Caco-2 (cell line): ENCODE measurements around the gene SGCD. TPM values are rescaled to one million over a fixed set of nuclear protein-coding genes. Genes with fewer than 3 reads are reported as not detected.

Experiments
- BruUV-seq: library from RNA; stranded (reverse); fragments of 400-500 nt; replicated peaks from 2 replicates; lab custom pipeline; 2021; lab: Mats Ljungman, UMichigan
- CTCF ChIA-PET: fragments of 300-600 bp; sonication (Branson Sonifier 250); formaldehyde crosslinking; loops from one replicate; lab custom pipeline; 2022; ENCODE audit warnings: antibody characterized with exemption; lab: Charles Lee
- POLR2A ChIA-PET: fragments of 300-600 bp; sonication (Branson Sonifier 250); formaldehyde crosslinking; loops from one replicate; lab custom pipeline; 2022; ENCODE audit warnings: antibody characterized with exemption; lab: Charles Lee
- DNase-seq, 2 experiments: peaks; one replicate each; pipeline versions ENCODE4 v3.0.0 to v3.0.0-alpha.2; 2020 to 2022
- H3K27me3 ChIP-seq: replicated peaks from 2 replicates; pipeline ENCODE4 v1.6.0; 2011; ENCODE audit warnings: low read length; ENCODE audit not compliant: control insufficient read depth, insufficient read depth
- H3K36me3 ChIP-seq: 2 replicates; pipeline ENCODE4 v1.5.1; 2011; ENCODE audit warnings: low read length; ENCODE audit not compliant: control insufficient read depth, insufficient read depth
- H3K4me1 ChIP-seq: fragments of 250-450 bp; sonication (Bioruptor Pico); 2 replicates; pipeline ENCODE4 v1.5.1; 2020; ENCODE audit warnings: mild to moderate bottlenecking
- H3K4me3 ChIP-seq: 2 replicates; pipeline ENCODE4 v1.5.1; 2011; ENCODE audit warnings: low read depth, mild to moderate bottlenecking, control low read depth, low read length
- H3K9me3 ChIP-seq: fragments of 250-450 bp; sonication (Bioruptor Pico); 2 replicates; pipeline ENCODE4 v1.5.1; 2020; ENCODE audit warnings: mild to moderate bottlenecking, moderate library complexity
- H3K27ac Mint-ChIP-seq: one replicate; pipeline ENCODE4 v1.8.0; 2022; ENCODE audit warnings: mixed read lengths; ENCODE audit not compliant: unreplicated experiment
- H3K27me3 Mint-ChIP-seq: one replicate; pipeline ENCODE4 v1.8.0; 2022; ENCODE audit warnings: mixed read lengths; ENCODE audit not compliant: insufficient read depth, unreplicated experiment
- H3K36me3 Mint-ChIP-seq: one replicate; pipeline ENCODE4 v1.8.0; 2022; ENCODE audit warnings: mild to moderate bottlenecking, mixed read lengths; ENCODE audit not compliant: insufficient read depth, unreplicated experiment
- H3K4me1 Mint-ChIP-seq: one replicate; pipeline ENCODE4 v1.8.0; 2022; ENCODE audit warnings: low read depth, mixed read lengths; ENCODE audit not compliant: unreplicated experiment
- H3K4me3 Mint-ChIP-seq: one replicate; pipeline ENCODE4 v1.8.0; 2022; ENCODE audit warnings: mild to moderate bottlenecking, moderate library complexity, mixed read lengths; ENCODE audit not compliant: unreplicated experiment
- H3K9me3 Mint-ChIP-seq: one replicate; pipeline ENCODE4 v1.8.0; 2022; ENCODE audit warnings: mixed read lengths; ENCODE audit not compliant: unreplicated experiment
- intact Hi-C: fragments of 100-400 bp; cut with micrococcal nuclease; formaldehyde crosslinking; loops from one replicate; pipeline ENCODE4 v1.10.0; 2022; ENCODE audit not compliant: unreplicated experiment
- total RNA-seq: library from RNA; stranded (reverse); gene quantifications from 2 replicates; pipeline ENCODE4 v1.2.3, GENCODE V29; 2022
- TF ChIP-seq, protein P1 (sequence below), 2 experiments: fragments of 200-600 bp in 1 of 2; IDR thresholded peaks; 1 replicate in 1 of 2; 2 replicates in 1 of 2; pipeline versions ENCODE4 v1.5.1 to v1.8.0; 2011 to 2022; ENCODE audit warnings: antibody characterized with exemption in 1 of 2, control low read depth in 1 of 2, inconsistent platforms in 1 of 2, low read depth in 1 of 2, low read length in 1 of 2, mild to moderate bottlenecking in 1 of 2, moderate library complexity in 1 of 2; ENCODE audit not compliant: insufficient read depth in 1 of 2, severe bottlenecking in 1 of 2, unreplicated experiment in 1 of 2

The SGCD gene
- total RNA-seq, 1 experiment from 2014 or later = 0.20 TPM

DNA sequence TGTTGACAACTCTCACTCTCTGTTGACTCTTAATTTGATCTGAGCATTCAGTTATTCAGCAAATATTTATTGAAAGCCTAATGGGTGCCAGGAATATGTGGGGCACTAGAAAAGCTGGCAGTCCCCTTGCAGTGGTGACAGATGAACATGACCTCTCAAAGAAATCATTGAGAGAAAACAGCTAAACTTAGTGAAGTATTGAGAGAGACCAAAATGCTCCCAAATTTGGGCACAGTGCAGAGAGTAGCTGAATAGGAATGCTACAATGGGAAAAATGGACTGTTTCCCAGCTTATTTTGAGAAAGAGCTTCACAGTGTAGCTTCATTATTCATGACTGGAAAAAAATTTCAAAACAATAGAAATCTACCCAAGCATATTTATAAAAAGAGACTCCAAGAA is 257.9 kb downstream of the SGCD start:
- Histone ChIP-seq H3K4me3 (no peak overlapping the region), H3K36me3 (no peaks in the 10 kb centered on the region), H3K27me3 (no peaks in the 10 kb centered on the region), H3K9me3 (no peaks in the 10 kb centered on the region), H3K4me1 (no peaks in the 10 kb centered on the region)
- no peak for DNase-seq
- no TSS peak for BruUV-seq
- Mint-ChIP-seq H3K27ac (no peak overlapping the region), H3K4me3 (no peak overlapping the region), H3K36me3 (no peaks in the 10 kb centered on the region), H3K4me1 (no peaks in the 10 kb centered on the region), H3K27me3 (peaks cover 10% of the 10 kb centered on the region), H3K9me3 (peaks cover 11% of the 10 kb centered on the region)
- ChIA-PET POLR2A (interaction anchor here (0.6 kb wide), 1 partner anchor 273 kb away, joined by 3 read pairs; no protein-coding TSS in a partner anchor), CTCF (no interaction called here)
- TF ChIP-seq, protein P1, sequence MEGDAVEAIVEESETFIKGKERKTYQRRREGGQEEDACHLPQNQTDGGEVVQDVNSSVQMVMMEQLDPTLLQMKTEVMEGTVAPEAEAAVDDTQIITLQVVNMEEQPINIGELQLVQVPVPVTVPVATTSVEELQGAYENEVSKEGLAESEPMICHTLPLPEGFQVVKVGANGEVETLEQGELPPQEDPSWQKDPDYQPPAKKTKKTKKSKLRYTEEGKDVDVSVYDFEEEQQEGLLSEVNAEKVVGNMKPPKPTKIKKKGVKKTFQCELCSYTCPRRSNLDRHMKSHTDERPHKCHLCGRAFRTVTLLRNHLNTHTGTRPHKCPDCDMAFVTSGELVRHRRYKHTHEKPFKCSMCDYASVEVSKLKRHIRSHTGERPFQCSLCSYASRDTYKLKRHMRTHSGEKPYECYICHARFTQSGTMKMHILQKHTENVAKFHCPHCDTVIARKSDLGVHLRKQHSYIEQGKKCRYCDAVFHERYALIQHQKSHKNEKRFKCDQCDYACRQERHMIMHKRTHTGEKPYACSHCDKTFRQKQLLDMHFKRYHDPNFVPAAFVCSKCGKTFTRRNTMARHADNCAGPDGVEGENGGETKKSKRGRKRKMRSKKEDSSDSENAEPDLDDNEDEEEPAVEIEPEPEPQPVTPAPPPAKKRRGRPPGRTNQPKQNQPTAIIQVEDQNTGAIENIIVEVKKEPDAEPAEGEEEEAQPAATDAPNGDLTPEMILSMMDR (IDR thresholded peaks at IDR 0.05; ENCODE audit: insufficient read depth in 1 of 2, low read depth in 1 of 2, low read length in 1 of 2, severe bottlenecking in 1 of 2, unreplicated experiment in 1 of 2) = no peak
- intact Hi-C loops = no loop called here

DNA sequence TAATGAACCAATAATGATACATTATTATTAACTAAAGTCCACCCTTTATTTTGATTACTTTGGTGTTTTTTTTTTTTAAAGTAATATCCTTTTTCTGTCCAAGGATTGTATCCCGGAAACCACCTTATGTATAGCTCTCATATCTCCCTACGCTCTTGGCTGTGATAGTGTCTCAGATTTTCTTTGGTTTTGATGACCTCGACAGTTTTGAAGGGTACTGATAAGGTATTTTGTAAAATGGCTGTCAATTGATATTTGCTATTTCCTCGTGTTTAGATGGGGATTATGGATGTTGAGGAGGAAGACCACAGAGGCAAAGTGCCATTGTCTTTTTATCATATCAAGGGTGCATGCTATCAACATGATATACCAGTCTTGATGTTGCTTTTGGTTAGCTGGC is 259.0 kb downstream of the SGCD start:
- no peaks in the 10 kb centered on the region for H3K4me1 Mint-ChIP-seq
- no peak overlapping the region for H3K4me3 Mint-ChIP-seq
- no peak for DNase-seq
- Histone ChIP-seq H3K9me3 (no peaks in the 10 kb centered on the region), H3K36me3 (no peaks in the 10 kb centered on the region), H3K27me3 (no peaks in the 10 kb centered on the region), H3K4me3 (no peak overlapping the region), H3K4me1 (no peaks in the 10 kb centered on the region)
- intact Hi-C loops = no loop called here
- ChIA-PET CTCF (no interaction called here), POLR2A (no interaction called here)
- TF ChIP-seq, protein P1 (IDR thresholded peaks at IDR 0.05; ENCODE audit: insufficient read depth in 1 of 2, low read depth in 1 of 2, low read length in 1 of 2, severe bottlenecking in 1 of 2, unreplicated experiment in 1 of 2) = no peak
- no peaks in the 10 kb centered on the region for H3K36me3 Mint-ChIP-seq
- no peaks in the 10 kb centered on the region for H3K9me3 Mint-ChIP-seq
- H3K27ac Mint-ChIP-seq = no peak overlapping the region
- no TSS peak for BruUV-seq
- peaks cover 10% of the 10 kb centered on the region for H3K27me3 Mint-ChIP-seq

DNA sequence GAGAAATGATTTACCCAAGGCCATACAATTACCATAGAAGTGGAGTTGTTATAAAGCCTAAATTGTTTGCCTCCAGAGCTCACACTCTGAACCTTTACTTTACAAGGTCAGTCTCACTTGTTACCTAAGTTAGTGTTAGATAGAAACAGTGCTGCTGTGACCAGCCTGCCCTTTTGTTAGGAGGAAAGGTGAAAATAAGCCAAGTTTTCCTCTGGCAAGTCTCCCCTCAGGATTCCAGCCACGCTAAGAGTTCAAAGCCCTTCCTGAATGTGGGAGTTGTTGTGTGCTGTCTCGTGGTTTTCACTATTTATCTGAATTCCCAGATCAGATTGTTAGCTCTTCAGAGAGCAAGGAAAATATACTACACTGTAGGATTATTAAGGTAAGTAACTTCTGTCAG is 260.0 kb downstream of the SGCD start:
- intact Hi-C loops = no loop called here
- no peak overlapping the region for H3K27ac Mint-ChIP-seq
- CTCF ChIA-PET = no interaction called here

More for the DNA sequence above, 260.0 kb downstream of the SGCD start:
- no peaks in the 10 kb centered on the region for H3K9me3 ChIP-seq
- Mint-ChIP-seq H3K4me1 (no peaks in the 10 kb centered on the region), H3K9me3 (no peaks in the 10 kb centered on the region), H3K4me3 (no peak overlapping the region), H3K27me3 (peaks cover 10% of the 10 kb centered on the region), H3K36me3 (no peaks in the 10 kb centered on the region)
- TF ChIP-seq, protein P1 (IDR thresholded peaks at IDR 0.05; ENCODE audit: insufficient read depth in 1 of 2, low read depth in 1 of 2, low read length in 1 of 2, severe bottlenecking in 1 of 2, unreplicated experiment in 1 of 2) = no peak
- no peaks in the 10 kb centered on the region for H3K4me1 ChIP-seq
- no peaks in the 10 kb centered on the region for H3K27me3 ChIP-seq
- no peak for DNase-seq
- POLR2A ChIA-PET = no interaction called here
- H3K4me3 ChIP-seq = no peak overlapping the region
- no TSS peak for BruUV-seq
- no peaks in the 10 kb centered on the region for H3K36me3 ChIP-seq
